SK-N-SH treated with all-trans-retinoic acid at 6 μM for 48 hours (cell line): ENCODE results near the gene ELMO1.

Experiments
- ATAC-seq: fragments of 200-7000 bp; cut with Tn5 transposase; 3 replicates; pipeline ENCODE4 v1.9.1; 2020; ENCODE audit warnings: mild to moderate bottlenecking, moderate library complexity
- ARNTL ChIP-seq: fragments of 450-650 bp; formaldehyde crosslinking; IDR thresholded peaks from 2 replicates; pipeline ENCODE4 v1.5.0; 2020; ENCODE audit warnings: low read depth, mild to moderate bottlenecking, moderate library complexity, borderline replicate concordance
- BACH2 ChIP-seq: fragments of 250-450 bp; sonication (Bioruptor Pico); IDR thresholded peaks from 2 replicates; pipeline ENCODE4 v1.9.0; 2021; ENCODE audit warnings: mild to moderate bottlenecking, borderline replicate concordance
- CREB5 ChIP-seq: fragments of 250-450 bp; sonication (Bioruptor Pico); IDR thresholded peaks from 2 replicates; pipeline ENCODE4 v1.5.1; 2020; ENCODE audit warnings: low read depth, mild to moderate bottlenecking, moderate library complexity
- CSDC2 ChIP-seq: fragments of 250-450 bp; sonication (Bioruptor Pico); IDR thresholded peaks from 2 replicates; pipeline ENCODE4 v1.5.0; 2020; ENCODE audit warnings: mild to moderate bottlenecking, moderate library complexity
- CSRNP3 ChIP-seq: fragments of 250-450 bp; sonication (Bioruptor Pico); IDR thresholded peaks from 2 replicates; pipeline ENCODE4 v1.5.1; 2021; ENCODE audit warnings: mild to moderate bottlenecking, moderate library complexity
- ESRRG ChIP-seq: fragments of 250-450 bp; sonication (Bioruptor Pico); IDR thresholded peaks from 2 replicates; pipeline ENCODE4 v1.6.1; 2021; ENCODE audit warnings: mild to moderate bottlenecking
- GLIS3 ChIP-seq: fragments of 250-450 bp; sonication (Bioruptor Pico); IDR thresholded peaks from 2 replicates; pipeline ENCODE4 v1.5.0; 2020; ENCODE audit warnings: mild to moderate bottlenecking, moderate library complexity
- ISL1 ChIP-seq: fragments of 250-450 bp; sonication (Bioruptor Pico); IDR thresholded peaks from 2 replicates; pipeline ENCODE4 v2.1.2; 2022; ENCODE audit warnings: mild to moderate bottlenecking, moderate library complexity
- OSR1 ChIP-seq: fragments of 250-450 bp; sonication (Bioruptor Pico); IDR thresholded peaks from 2 replicates; pipeline ENCODE4 v1.8.0; 2022; ENCODE audit warnings: moderate library complexity, mild to moderate bottlenecking, inconsistent platforms
- PATZ1 ChIP-seq: fragments of 250-450 bp; sonication (Bioruptor Pico); IDR thresholded peaks from 2 replicates; pipeline ENCODE4 v1.8.0; 2020; ENCODE audit warnings: mild to moderate bottlenecking, moderate library complexity, borderline replicate concordance
- POU6F1 ChIP-seq: fragments of 250-450 bp; sonication (Bioruptor Pico); IDR thresholded peaks from 2 replicates; pipeline ENCODE4 v1.8.0; 2021; ENCODE audit warnings: low read depth, mild to moderate bottlenecking, moderate library complexity, borderline replicate concordance
- RARB ChIP-seq: fragments of 250-450 bp; sonication (Bioruptor Pico); IDR thresholded peaks from 2 replicates; pipeline ENCODE4 v1.8.0; 2021; ENCODE audit warnings: mild to moderate bottlenecking, moderate library complexity
- SNAI2 ChIP-seq: fragments of 250-450 bp; sonication (Bioruptor Pico); IDR thresholded peaks from 2 replicates; pipeline ENCODE4 v1.5.0; 2020; ENCODE audit warnings: mild to moderate bottlenecking, moderate library complexity
- TCF4 ChIP-seq: fragments of 250-450 bp; sonication (Bioruptor Pico); IDR thresholded peaks from 2 replicates; pipeline ENCODE4 v1.8.0; 2021; ENCODE audit warnings: mild to moderate bottlenecking, moderate library complexity, borderline replicate concordance
- TOX ChIP-seq: fragments of 250-450 bp; sonication (Bioruptor Pico); IDR thresholded peaks from 2 replicates; pipeline ENCODE4 v1.8.0; 2021; ENCODE audit warnings: mild to moderate bottlenecking, moderate library complexity, borderline replicate concordance
- TSHZ2 ChIP-seq: fragments of 250-450 bp; sonication (Bioruptor Pico); IDR thresholded peaks from 2 replicates; pipeline ENCODE4 v1.5.0; 2020; ENCODE audit warnings: mild to moderate bottlenecking, moderate library complexity
- ZC3H10 ChIP-seq: fragments of 250-450 bp; sonication (Bioruptor Pico); IDR thresholded peaks from 2 replicates; pipeline ENCODE4 v1.5.1; 2021; ENCODE audit warnings: mild to moderate bottlenecking, moderate library complexity
- ZFP3 ChIP-seq: fragments of 250-450 bp; sonication (Bioruptor Pico); IDR thresholded peaks from 2 replicates; pipeline ENCODE4 v1.5.0; 2020; ENCODE audit warnings: mild to moderate bottlenecking, moderate library complexity
- ZNF565 ChIP-seq: fragments of 450-650 bp; formaldehyde crosslinking; conservative IDR thresholded peaks from 2 replicates; pipeline ENCODE4 v1.5.0; 2020; ENCODE audit warnings: low read depth, mild to moderate bottlenecking, moderate library complexity
- ZNF70 ChIP-seq: fragments of 450-650 bp; formaldehyde crosslinking; IDR thresholded peaks from 2 replicates; pipeline ENCODE4 v1.5.0; 2020; ENCODE audit warnings: mild to moderate bottlenecking, moderate library complexity
- ZNF8 ChIP-seq: fragments of 450-650 bp; formaldehyde crosslinking; IDR thresholded peaks from 2 replicates; pipeline ENCODE4 v1.5.0; 2020; ENCODE audit warnings: mild to moderate bottlenecking, moderate library complexity

The ELMO1 gene

GRCh38 chr7:36937754-36938563 lies 510.7 kb downstream of the ELMO1 start (continued):
- TF ChIP-seq PATZ1 (no peak), ZFP3 (CRISPR knock-in tag) (no peak)

- no peak for TF ChIP-seq ZFP3 (CRISPR knock-in tag)
- no peak for TF ChIP-seq ARNTL
- no peak for TF ChIP-seq POU6F1 (CRISPR knock-in tag)
- no peak for TF ChIP-seq ZNF8
- TF ChIP-seq ISL1, result no peak
- no peak for TF ChIP-seq ZNF70 (CRISPR knock-in tag)
- TF ChIP-seq ZNF565, result no peak
- no peak for TF ChIP-seq TSHZ2 (CRISPR knock-in tag)
- no peak for TF ChIP-seq TOX (CRISPR knock-in tag)
- TF ChIP-seq BACH2, result no peak
- no peak for TF ChIP-seq CSDC2
- no peak for TF ChIP-seq ESRRG (CRISPR knock-in tag)
- no peak for TF ChIP-seq ZC3H10 (CRISPR knock-in tag)
- no peak for TF ChIP-seq CSRNP3 (CRISPR knock-in tag)
- no peak for TF ChIP-seq RARB (CRISPR knock-in tag)
- ATAC-seq, result no peak
These were observed 516.8 kb downstream of the ELMO1 start for GRCh38 chr7:36931892-36932291.

GRCh38 chr7:36929791-36930190 lies 518.9 kb downstream of the ELMO1 start:
- ATAC-seq, result no peak
- TF ChIP-seq ISL1 (no peak), GLIS3 (CRISPR knock-in tag) (no peak), ZNF8 (no peak)

GRCh38 chr7:36928718-36929117 lies 519.9 kb downstream of the ELMO1 start:
- no peak for ATAC-seq
- TF ChIP-seq SNAI2 (CRISPR knock-in tag) (no peak), OSR1 (no peak), ZC3H10 (CRISPR knock-in tag) (no peak), TOX (CRISPR knock-in tag) (no peak), ESRRG (CRISPR knock-in tag) (no peak), ZNF565 (no peak), RARB (CRISPR knock-in tag) (no peak), TCF4 (no peak), PATZ1 (no peak), BACH2 (no peak), CREB5 (no peak), TSHZ2 (CRISPR knock-in tag) (no peak)
